Fibroblast of skin of left biceps (primary cell): ENCODE results near the gene SP110.
A peak's percentile ranks its signal among the peaks of the same experiment; 100 is the strongest.

Source experiments
- DNase-seq, 2 experiments: peaks; one replicate each; pipeline ENCODE4 v3.0.0-alpha.2; 2013; ENCODE audit warnings: low read depth in 2 of 2

Gene SP110

GRCh38 chr2:230170532-230170931 is 49.3 kb downstream of the SP110 start:
- no peak for DNase-seq

- DNase-seq: no peak
Observed at GRCh38 chr2:230166557-230167170, 53.1 kb downstream of the SP110 start.

DNA sequence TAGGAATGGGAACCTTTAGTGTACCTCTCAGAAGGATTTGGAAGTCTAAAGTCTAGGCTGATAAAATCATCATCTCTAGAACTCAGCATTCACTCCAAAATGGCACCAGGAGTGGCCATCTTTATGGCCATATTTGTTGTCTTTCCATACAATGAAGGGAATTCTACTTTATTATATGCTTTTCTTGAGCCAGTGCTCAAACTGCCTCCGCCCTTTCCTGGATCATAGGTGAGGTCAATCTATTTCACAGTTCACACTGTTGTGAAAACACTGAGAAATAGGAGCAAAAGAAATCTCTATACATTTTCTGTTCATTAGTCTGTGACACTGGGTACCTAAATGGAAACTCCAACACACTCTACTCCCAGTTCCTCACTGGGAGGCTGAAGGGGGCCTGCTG is 55.6 kb downstream of the SP110 start:
- no peak for DNase-seq

- no peak for DNase-seq
Observed at GRCh38 chr2:230162981-230163380, 56.8 kb downstream of the SP110 start.

DNA sequence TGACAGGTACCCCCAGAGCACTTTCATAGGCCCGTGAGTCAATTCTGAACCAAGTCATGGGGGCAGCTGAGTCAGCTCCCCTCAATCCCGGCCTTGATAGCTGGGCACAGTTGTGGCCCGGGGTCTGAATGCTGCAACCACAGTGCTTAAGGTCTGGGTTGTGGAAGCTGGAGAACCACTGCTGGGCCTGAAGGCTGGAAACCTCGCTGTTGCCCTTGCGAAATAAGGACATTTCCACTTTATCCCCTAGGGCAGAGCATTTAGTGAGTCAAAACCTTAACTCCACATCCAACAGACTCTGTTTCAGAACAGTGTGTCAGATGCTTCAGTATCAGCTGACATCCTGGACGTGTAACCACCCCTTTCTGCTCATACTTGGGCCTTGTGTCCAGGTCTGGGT is 58.6 kb downstream of the SP110 start:
- no peak for DNase-seq

DNA sequence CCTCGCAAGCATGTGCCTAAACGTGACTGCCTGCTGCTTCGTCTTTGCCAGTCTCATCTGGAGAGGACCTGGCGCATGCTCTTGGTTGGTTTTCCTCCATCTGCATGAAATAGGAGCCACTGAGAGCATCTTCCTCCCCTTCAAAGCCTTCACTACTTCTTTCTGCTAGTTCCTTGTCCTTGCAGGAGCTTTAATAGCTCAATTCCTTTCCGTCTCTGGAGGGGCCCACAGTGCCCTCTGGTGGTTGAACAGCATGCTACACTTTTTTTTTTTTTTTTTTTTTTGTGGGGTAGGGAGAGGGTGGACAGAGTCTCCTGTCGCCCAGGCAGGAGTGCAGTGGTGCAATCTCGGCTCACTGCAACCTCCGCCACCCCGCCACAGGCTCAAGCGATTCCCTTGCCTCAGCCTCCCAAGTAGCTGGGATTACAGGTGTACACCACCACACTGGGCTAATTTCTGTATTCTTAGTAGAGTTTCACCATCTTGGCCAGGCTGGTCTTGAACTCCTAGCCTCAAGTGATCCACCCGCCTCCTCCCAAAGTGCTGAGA is 59.6 kb downstream of the SP110 start:
- DNase-seq: peak; percentile 3

GRCh38 chr2:230158468-230158867 is 61.3 kb downstream of the SP110 start:
- DNase-seq: no peak

DNA sequence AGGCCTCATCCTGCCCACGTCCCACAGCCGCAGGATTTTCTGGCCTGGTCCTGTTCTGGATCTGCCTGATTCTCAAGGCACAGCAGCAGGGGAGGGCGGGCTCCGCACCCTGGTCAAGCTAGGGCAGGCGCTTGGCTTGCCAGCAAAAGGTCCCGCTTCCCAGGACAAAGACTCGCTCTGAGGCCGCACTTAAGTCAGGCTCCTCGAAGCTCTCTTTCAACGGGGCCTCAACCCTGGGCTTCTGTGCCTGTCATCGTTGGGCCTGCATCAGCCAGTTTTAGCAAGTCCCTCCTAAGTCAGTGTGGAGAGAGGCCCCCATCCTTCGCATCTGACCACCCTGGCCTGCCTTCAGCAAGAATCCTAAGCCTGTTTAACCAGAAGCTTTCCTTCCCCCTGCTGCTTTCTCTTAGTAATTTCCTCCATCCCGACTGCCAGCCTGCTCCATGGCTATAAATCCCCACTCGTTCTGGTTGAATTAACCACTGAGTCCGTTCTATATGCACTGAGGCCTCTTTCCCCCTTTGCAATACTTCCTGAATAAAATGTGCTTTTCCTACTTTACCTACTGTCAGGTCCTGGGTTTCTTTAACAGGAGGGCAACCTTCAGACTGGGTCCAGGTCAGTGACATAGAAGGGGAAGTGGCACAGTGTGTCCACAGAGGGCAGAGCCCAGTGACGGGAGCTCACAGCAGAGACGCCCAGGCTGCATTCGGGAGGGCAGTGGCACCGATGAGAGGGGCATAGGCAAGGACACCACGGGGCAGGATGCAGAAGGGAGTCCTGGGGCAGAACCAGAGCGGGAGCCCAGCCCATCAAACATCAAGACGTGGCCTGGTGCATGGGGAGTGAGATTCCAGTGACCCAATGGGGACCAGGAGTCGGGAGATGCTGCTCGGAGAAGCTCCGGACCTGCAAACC is 62.7 kb downstream of the SP110 start:
- DNase-seq: no peak

DNA sequence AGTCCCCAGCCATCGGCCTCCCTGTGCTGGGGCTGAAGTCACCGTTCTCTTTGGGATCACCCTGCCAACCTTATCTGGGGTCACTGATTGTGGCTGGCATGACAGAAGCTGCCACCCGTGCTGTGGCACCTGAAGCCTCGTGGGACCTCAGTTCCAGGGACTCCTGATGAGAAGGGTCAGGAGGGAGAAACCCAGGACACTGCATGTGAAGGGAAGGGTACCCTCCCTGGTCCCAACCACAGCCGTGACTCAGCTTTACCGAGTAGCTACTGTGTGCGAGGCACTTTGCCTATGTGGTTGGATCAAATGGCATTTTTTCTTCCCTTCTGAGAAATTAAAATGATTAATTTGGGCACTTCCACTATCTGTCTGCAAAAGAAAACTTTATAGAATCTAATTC is 64.4 kb downstream of the SP110 start:
- DNase-seq: no peak

DNA sequence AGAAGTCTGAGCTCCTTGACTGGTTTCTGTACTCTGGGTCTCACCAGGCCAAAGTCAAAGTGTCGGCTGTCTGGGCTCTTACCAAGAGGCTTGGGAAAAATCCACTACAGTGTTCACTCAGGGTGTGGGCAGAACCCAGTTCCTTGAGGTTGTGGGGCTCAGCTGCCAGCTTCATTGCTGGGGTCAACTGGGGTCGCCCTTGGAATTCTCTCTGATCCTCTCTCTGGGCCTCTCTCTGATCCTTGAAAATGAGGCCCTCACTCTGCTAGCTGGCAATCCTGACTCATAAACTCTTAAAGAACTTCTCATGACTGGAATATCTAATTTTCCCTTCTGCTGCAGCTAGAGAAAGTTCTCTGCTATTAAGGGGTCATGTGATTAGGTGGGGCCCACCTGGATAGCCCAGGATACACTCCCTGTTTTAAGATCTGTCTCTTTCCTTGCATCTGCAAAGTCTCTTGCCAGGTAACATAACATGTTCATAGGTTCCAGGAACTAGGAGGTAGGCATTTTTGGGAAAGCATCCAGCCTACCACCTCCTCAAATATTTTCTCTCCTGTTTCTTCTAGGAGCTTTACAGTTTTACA is 66.3 kb downstream of the SP110 start:
- DNase-seq: no peak

DNA sequence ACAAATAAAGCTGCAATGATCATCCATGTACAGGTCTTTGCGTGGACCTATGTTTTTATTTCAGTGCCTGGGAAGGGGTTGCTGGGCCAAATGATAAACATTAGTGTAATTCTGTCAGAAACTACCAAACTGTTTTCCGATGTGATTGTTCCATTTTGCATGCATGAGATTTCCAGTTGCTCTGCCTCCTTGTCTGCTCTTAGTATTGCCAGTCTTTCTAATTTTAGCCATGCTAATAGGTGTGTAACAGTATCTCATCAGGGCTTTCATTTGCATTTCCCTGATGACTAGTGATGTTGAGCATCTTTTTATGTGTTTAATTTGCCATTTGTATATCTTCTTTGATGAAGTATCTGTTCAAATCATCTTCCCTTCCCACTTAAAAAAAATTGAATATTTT is 67.5 kb downstream of the SP110 start:
- DNase-seq: no peak

GRCh38 chr2:230144355-230144754 is 75.4 kb downstream of the SP110 start:
- DNase-seq: no peak

GRCh38 chr2:230140667-230141066 is 79.1 kb downstream of the SP110 start:
- no peak for DNase-seq

DNA sequence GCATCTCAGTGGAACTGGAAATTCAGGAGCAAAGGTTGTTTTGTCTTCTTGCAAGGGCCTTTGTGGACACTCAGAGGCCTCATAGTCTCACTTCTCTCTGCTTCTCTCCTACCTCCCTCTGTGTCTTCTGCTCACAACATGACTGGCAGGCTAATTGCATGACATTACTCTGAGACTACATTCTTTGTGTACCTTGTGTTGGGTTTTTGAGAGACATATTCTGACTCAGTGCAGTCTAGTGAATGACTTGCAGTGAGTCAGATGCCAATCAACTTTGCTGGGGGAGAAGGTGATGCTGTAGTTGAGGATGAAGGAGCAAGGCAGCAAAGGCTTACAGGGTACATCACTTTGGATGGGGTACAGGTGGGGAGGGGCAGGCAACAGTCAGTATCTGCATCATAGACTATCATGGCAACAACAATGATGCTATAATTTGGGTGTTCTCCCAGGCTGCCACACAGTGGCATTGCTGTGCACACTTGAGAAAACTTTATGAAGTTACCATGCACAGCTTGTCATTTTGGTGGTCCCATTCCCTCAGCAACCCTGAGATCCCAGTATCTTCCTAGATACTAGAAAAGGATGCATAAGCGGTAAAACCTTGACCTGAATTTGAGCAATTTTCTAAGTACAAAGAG is 81.8 kb downstream of the SP110 start:
- DNase-seq: no peak

- no peak for DNase-seq
Observed at GRCh38 chr2:230135130-230135525, 84.7 kb downstream of the SP110 start.

DNA sequence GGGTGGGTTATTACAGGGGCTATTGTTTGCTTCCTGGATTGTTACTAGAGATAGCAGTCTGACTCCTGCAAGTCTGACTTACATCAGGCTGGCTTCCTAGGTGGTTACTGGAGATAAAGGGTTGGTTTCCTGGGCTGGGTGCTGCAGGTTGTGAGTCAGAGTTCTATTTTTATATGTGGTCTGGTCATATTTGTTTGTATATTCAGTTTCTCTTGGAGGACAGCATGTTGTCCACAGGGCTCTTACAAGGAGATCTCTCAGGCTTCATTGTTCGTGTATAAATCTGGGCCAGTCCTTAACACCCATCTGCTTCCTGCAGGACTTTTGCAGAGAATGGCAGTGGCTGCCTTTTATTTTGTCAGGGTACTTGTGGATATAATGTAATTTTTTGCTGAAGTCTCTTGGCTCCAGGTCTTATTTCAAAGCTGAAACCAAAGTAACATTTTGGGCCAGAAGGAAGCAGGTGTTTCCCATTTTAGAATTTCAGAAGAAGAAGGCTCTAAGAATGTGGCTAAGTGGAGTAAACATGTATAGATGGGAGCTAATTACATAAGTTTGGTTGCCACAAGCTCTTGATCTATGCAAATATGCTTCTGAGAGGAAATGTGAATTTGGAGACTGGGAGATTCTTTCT is 85.2 kb downstream of the SP110 start:
- DNase-seq: no peak

DNA sequence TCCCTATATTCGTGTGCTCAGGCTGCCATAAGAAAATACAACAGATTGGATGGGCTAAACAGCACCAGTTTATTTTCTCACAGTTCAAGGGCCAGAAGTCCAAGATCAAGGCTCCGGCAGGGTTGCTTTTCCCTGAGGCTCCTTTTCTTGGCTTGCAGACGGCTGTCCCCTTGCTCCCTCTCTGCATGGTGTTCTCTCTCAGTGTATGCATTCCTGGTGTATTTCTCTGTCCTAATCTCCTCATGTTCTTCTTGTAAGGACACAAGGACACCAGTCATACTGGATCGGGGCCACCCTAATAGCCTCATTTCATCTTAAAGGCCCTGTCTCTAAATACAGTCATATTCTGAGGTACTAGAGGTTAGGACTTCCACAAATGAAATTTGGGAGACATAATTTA is 88.4 kb downstream of the SP110 start:
- no peak for DNase-seq

DNA sequence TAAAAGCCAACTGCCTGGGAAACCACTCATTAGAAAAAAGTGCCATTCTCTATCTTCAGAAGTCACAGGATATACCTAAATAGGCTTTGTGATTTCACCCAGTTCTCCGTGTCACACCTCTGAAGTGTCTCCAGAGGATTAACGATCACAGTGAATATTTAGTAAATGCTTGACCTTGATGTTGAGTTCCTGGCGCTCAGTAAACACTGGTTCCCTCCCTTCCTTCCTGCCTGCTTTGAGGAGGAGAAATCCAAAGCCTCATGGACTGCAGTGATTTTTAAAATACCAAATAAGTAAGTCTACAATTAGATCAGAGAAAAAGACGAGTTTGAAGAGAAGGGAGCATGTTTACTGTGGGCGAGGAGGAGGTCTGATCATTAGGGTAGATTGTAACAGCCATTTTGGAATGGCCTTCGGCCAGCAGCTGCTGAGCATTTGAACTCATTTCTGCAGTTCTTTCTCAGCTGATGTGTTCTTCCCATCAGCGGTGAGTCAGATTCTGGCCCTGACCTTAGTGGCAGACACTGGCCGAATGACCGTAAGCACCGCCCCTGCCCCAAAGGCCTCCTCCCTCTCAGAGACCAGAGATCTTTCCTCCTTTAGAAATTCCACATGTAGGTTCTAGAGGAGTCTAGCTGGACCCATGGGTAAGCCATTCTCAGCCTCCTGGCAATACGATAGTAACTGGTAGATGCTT is 89.0 kb downstream of the SP110 start:
- DNase-seq: no peak

- DNase-seq: no peak
Observed at GRCh38 chr2:230129343-230129742, 90.4 kb downstream of the SP110 start.

DNA sequence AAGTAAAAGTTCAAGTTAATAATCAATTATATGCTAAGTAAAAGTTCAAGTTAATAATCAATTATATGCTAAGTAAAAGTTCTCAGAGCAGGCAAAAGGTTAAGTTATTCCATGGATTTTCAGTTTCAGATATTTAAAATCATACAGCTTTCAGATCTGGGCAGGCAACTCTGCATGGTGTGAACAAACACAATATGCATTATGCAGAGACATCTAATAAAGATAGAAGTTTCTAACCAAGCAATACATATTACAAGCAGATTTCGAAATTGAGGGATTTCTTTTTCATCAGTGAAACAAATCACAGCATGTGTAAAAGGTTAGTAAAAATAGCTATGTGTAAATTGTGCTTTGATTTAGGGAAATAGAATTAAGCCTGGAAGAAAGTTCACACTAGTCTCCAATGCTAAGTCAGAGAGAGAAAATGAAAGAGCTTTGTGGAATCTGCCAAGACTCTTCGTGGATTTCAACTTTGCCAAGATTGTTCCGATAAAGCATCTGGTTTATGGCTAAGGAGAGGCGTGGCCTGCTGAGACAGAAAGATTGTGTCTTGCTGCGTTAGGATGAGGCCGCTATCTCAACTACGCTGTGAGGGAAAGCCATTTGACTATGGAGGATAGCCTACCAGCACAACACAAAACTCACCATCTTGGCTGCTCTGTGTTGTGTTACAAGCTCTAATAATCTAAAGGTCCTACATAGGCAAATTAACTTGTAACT is 91.0 kb downstream of the SP110 start:
- DNase-seq: peak; percentile 25 to 31
